Stimulated activated CD8-positive, alpha-beta memory T cell treated with anti-CD3 and anti-CD28 coated beads, Interleukin-15, amount 100 ng/mL, for 48 hours (primary cell): ENCODE measurements around the gene OMG.
"Not testable (repeated sequence)": the region's sequence is repeated elsewhere in the genome, so short reads cannot be mapped to it uniquely, and the experiment has no call there.

Experiments used
- DNase-seq, 2 donors: peaks; one replicate each; pipeline ENCODE4 v3.0.0-alpha.2; 2020; ENCODE audit warnings: low read depth in 2 of 2

OMG gene

DNA sequence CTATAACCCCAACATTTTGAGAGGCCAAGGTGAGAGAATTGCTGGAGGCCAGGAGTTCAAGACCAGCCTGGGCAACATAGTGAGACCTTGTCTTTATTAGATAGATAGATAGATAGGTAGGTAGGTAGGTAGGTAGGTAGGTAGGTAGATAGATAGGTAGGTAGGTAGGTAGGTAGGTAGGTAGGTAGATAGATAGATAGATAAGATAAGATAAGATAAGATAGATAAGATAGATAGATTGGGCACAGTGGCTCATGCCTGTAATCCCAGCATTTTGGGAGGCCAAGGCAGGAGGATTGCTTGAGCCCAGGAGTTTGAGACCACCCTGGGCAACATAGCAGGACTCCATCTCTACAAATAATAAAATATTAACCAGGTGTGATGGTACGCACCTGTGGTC, 34.1 kb downstream of the OMG start:
- not testable (repeated sequence) for DNase-seq

- DNase-seq = no peak
Measured at GRCh38 chr17:31261601-31262000, 35.4 kb downstream of the OMG start.

DNA sequence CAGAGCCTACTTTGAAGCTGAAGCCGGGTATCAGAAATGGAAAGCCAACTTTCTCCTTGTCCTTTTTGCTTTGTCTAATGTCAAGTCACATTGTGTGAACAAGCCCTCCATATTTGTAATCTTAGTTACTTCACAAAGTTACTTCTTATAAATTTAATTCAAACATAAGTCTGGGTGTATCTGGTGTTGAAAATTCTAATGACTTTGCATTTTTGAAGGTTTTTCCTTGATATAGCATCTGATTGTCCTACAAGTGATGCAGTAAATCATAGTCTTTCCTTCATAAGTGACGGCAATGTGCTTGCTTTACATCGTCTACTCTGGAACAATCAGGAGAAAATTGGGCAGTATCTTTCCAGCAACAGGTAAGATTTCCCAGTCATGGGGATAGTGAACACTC, 36.9 kb downstream of the OMG start:
- DNase-seq = no peak

- no peak for DNase-seq
Measured at GRCh38 chr17:31256936-31257335, 40.1 kb downstream of the OMG start.

DNA sequence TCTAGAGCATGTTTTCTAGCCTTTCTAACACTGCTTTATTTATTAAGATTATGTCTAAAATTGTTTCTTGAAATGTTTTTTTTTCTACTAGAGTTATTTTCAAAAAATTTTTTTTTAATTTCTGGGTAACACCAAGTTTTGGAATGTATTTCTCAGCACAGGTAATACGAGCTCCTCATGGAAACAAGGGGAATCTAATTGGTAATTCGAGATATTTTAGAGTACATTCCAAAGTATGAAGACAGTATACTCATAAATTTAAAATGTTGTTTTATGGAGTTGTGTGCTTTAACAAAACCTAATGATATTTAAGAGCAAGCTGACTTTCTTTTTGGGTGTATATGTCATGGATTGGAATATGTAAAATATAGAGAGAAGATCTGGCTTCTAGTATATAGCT, 42.4 kb downstream of the OMG start:
- no peak for DNase-seq

DNA sequence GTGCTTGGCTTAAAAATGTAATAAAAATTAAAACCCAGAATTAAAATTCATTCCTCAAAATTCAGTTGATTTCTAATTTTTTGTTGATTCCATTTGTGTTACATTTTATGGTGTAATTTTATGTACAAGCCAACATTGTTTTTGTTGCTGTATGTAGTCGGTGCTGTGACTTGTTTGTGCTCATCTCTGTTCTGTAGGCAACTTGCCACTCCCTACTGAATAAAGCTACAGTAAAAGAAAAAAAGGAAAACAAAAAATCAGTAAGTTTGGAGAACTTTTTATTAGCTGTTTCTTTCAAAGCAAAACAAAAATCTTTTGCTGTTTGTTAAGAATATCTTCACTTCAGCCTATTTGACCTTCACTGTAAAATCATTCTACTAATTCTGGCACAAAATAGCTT, 44.3 kb downstream of the OMG start:
- no peak for DNase-seq

- DNase-seq = no peak
Measured at GRCh38 chr17:31251970-31252328, 45.1 kb downstream of the OMG start.

GRCh38 chr17:31251105-31251969, 45.7 kb downstream of the OMG start:
- DNase-seq = no peak

GRCh38 chr17:31250229-31250628, 46.8 kb downstream of the OMG start:
- DNase-seq = no peak

GRCh38 chr17:31249835-31250141, 47.3 kb downstream of the OMG start:
- no peak for DNase-seq

DNA sequence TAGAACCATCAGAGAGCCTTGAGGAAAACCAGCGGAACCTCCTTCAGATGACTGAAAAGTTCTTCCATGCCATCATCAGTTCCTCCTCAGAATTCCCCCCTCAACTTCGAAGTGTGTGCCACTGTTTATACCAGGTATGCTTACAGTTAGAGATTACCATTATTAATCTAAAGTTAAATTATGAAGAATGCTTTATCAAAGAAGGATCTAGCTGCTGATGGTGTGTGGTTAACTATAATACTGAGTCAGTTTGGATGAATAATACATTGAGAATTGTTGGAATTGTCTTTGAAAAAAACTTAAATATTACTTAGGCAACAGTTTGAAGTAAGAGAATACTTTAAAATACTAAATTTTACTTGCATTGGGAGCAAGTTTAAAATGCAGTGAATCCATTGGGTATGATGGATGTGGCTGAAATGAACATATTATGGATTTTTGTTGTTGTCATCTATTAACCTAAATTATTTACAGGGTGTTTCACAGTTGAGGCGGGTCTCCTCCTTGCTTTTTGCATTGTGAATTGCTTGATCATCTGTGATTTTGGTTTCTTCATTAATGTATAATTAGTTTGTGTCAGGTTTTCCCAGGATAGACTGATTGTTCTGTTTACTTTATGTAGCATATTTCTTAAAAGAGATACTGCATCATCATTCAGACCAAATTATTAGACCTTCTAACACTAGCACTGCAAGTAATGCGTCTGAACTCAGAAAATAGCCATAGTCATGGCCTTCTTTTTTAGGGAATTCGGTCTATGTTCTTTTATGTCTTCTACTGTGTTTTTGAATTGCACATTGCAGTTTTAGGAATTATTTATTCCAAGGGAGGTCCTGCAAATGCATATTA, 47.8 kb downstream of the OMG start:
- DNase-seq = no peak
